NCI-H1048 (cell line): ENCODE data around the gene THBS2.
"Not testable (repeated sequence)": the region's sequence is repeated elsewhere in the genome, so short reads cannot be mapped to it uniquely, and the experiment has no call there.

Source experiments
- DNase-seq: peaks from one replicate; lab custom pipeline; 2025; lab: John Stamatoyannopoulos, UW

THBS2 gene

DNA sequence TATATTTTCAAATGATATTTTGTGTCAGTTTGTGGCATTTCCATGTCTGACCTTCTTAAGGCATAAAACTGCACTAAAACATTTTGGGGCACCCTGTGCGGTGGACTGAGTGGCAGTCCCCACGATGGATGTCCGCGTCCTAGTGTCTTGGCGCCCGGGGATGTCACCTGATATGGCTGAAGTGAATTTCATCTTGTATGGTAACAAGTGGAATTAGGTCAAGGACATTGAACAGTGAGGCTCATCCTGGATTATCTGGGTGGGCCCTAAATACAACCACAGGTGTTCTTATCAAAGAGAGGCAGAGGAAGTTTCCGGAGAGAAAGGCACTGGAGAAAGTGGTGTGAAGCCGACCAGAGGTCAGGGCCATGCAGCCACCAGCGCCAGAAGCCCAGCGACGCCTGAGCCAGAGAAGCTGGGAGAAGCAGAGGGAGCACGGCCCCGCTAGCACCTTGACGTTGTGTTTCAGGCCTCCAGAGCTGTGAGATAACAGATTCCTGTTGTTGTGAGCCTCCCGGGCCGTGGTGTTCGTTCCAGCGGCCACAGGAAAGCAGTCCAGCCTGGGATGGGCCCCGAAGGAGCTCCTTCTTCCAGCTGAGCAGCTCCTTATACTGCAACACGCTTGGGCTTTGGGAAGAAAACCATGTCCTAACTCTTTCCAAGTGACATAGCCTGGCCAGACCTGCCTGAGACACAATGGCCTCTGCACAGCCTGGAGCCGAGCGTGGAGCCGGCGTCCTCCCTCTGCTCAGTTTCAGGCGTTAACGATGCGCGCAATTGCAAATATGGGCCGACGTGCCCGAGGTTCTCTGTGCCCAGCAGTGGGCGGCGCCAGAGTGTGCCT lies 22.5 kb downstream of the THBS2 start:
- DNase-seq, result no peak

DNA sequence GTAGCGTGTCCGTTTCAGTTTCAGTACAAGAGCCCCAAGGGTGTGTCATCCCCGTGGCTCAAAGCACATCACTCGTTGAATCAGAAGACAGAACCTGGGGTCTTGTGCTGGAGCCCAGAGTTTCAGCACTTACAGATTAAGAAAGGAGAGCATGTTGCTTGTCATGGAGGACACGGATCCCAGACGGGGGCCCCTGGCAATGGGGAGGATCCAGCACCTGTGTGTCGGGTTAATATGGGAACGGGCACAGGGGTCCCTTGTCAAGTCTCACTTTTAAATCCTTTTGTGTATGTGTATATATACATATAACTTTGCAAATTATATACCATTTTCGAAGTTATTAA lies 23.4 kb downstream of the THBS2 start:
- no peak for DNase-seq

DNA sequence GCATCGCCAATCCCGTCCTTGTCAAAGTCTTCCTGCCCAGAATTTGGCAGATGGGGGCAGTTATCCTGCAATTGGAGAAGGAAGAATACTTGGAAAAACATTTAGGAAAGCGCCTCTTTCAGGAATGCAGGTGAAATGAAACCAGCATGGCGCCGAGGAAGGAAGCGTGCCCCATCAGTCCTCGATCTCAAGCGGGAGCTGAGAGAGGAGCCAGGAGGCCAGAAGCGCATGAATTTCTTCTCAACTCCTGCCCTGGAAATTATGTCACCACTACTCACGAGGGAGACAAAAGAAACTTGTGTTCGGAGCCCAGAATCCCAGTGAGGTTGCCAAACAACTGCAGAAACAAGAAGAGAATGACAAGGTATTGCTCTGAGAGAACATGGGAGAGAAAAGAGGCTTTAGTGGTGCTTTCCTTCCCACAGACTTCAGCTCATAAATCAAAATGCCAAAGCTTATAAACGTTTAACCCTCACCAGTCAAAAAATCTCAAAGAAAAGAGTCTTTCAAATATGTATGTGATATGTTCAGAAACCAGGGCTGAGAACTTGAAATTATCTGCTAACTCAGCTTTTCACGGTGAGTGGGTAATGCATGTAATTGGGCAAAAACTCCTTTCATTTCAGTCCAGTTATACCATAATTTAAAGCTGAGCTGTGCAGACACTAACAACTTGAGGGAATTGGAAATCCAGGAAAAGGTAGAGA lies 23.9 kb downstream of the THBS2 start:
- DNase-seq, result no peak

DNA sequence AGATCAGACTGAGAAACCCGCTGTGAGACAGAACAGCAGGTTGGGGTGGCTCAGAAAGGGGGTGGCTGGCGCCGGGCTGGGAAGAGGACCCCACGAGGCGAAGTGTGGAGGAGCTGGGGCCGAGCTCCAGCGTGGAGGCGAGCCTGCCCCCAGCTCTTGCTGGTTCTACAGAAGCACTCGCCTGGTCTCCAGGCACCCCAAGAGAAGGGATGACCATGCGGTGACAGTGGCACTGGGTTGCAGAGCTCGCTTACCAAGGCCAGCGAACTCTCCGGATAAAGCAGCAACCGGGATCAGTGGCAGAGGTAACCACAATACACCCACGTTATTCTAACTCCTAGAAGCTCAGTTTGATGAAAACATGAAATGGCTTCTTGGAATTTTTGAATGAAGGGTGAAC lies 26.5 kb downstream of the THBS2 start:
- no peak for DNase-seq

DNA sequence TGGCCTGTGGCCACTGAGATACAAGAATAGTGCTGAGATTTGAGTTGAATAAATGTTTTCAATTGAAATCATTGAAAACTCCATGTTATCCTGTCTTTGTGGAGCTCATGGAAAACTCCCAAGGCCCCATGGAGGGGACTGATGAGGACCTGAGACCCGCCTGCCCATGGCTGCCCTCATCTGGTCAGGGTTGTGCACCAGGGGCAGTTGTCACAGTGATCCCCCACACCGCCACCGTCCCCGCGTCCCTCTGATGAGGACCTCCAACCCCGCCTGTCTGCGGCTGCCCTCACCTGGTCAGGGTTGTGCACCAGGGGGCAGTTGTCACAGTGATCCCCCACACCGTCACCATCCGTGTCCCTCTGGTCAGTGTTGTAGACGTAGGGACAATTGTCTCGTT lies 27.8 kb downstream of the THBS2 start:
- DNase-seq, result no peak

DNA sequence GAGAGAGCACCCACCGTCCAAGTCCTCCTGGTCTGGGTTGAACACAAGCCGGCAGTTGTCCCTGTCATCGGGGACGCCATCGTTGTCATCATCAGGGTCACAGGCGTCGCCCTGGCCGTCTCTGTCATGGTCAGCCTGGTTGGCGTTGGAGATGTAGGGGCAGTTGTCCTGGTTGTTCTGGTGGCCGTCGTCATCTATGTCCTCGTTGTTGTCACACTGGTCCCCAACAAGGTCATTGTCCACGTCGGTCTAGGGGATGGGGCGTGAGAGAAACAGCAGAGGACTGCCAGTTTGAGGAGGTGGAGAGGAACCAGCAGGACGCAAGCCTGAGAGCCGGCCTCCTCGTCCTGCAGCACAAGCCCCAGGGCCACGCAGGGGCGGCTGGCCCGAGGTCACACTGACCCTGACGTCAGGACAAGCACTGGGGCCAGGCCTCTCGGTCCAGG lies 28.5 kb downstream of the THBS2 start:
- DNase-seq, result no peak

DNA sequence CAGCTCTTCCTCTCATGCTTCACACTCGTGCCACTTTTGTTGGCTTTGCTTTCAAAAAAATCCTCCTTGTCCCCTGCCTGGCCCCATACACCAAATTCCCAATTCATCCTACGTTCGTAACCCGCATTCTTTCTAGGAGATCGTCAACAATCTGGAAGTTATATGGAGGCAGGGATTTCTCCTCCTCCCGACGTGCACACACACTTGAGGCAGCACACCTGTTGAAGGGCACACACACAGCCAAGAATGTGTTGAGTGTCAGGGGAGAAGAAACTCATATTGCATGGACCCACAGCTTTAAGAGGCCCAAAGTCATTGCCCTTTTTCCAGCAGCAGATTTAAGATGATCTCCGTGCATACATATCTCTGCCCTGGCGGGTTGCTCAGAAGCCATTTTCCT lies 28.9 kb downstream of the THBS2 start:
- no peak for DNase-seq

DNA sequence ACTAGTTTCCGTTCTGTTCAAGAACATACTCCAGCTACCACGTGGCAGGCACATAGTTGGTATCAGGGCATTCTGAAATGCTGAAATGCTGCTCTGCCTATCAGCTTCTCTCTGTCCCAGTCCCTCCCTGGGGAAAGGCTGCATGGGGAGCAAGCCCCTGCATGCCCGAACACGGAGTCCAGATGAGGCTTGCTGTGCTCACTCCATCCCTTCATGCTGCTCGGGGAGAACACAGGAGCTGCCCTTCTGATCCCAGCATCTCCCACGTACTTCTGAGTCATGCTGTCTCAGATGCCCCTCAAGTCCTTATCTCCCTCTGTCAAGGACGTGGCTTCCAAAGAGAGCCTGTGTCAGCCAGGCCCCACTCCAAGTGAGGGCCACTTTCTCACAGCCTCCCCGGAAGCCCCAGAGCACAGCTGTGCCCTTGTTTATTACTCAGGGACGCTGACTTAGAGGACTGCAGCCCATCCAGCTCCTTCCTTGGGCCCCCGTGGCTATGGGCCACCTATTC lies 29.4 kb downstream of the THBS2 start:
- DNase-seq, result no peak

DNA sequence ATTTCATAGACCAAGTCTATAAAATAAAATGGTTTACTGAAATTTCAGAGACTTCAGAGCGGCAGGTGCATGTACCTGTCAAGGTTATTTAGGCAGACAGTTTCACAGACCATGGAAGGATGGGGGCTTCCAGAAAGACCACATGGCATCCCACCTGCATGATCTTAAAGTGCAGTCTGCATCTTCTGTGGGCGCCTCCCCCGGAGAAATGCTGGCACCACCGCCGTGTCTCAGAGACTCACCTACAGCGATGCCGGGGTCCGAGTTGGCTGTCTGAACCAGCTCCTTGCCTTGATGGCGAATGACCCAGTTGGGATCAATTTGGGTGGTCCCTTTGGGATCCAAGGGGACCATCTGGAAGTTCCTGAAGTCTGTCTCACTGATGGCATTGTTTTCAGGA lies 30.6 kb downstream of the THBS2 start:
- DNase-seq, result no peak

DNA sequence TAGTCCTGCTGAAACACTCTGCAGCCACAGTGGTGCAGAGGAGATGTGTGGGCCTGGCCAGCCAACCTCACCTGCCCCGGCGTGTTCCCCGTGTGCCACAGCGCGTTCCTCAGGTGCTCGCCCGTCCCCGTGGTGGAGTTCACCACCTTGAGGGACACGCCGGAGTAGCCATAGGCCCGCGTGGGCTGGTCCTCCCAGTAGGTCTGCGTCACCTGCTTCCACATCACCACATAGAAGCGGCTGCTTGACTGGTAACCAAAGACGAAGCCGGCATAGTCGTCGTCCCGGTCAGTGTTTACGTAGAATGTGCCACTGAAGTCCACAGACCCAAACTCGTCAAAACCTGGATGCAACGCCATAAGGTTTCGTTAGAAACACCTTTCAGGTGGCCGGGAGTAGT lies 31.5 kb downstream of the THBS2 start:
- no peak for DNase-seq

DNA sequence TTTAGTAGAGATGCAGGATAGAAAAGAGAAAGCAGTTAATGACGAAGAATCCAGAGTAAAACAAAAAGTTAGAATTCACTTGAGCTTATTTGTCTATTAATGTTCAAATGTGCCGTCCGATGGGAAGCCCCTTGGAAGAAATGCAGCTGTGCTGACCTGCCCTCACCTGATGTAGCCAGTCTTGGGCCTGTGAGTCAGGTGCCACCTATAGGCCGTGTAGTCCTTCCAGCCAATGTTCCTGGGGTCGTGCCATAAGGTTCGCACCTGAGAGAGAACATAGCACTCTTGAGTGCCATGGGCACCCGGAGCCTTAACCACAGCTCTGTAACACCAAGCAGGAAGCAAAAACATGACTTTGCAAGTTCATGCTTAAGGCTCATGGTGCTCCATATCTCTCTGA lies 32.4 kb downstream of the THBS2 start:
- DNase-seq, result no peak

DNA sequence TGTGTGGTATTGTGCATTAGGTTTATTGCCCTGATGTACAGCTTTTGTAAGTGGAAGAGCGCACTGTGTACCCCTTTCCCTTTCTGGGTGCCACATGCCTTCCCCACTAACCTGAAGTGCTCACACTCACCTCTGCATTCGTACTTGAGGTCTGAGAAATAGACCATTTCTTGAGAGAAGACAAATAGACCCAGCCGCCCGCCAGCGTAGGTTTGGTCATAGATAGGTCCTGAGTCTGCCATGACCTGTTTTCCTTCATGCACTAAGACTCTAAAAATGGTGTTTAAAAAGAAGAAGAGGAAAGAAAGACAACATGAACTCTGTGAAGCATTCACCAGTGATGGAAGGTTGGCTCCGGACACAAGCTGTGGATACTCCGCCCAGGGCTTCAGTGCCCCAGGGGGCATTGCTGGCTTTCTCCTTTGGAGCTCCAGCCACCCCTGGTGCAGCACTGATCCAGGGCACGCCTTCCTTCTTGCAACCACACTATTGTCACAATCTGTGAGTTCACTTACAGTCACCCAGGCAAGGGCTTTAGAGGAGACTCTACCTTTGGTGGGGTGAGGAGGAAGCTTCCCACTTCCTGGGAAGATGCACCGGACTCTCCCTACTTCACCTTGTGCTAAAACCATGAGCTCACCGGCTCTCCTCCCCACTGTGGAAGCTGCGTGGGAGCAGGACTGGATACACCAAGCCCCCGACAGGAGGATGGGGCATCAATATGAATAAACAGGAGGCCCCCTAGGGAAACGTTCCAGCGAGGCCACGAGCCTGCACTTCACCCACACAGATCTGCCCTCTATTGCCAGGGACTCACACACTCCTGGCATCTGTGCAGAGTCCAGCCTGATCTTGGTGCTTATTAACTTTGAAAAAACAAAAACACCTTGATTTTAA lies 33.3 kb downstream of the THBS2 start:
- no peak for DNase-seq

DNA sequence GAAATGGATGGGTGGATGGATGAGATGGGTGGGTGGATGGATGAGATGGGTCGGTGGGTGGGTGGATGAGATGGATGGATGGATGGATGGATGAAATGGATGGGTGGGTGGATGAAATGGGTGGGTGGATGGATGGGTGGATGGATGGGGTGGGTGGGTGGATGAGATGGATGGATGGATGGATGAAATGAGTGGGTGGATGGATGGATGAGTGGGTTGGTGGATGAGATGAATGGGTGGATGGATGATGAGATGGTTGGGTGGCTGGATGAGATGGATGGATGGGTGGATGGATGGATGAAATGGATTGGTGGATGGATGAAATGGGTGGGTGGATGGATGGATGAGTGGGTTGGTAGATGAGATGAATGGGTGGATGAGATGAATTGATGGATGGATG lies 35.7 kb downstream of the THBS2 start:
- DNase-seq, result no peak

DNA sequence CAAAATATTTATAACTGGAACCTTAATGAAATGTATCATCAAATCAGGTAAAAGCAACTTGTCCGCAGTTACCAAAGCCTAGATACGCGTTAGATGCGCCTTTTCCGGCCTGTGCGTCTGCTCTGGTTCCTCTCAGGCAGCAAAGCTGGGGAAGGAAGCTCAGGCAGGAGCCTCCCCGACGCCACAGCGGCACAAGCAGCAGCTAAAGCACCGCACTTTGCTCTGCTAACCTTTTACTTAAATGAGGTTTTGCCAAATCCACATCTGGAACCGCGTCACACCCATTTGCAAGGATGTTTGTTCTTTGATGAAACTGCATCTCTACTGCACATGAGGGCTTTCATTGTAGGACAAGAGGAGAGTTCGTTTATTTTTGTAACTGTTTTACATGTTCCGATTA lies 36.8 kb downstream of the THBS2 start:
- no peak for DNase-seq

DNA sequence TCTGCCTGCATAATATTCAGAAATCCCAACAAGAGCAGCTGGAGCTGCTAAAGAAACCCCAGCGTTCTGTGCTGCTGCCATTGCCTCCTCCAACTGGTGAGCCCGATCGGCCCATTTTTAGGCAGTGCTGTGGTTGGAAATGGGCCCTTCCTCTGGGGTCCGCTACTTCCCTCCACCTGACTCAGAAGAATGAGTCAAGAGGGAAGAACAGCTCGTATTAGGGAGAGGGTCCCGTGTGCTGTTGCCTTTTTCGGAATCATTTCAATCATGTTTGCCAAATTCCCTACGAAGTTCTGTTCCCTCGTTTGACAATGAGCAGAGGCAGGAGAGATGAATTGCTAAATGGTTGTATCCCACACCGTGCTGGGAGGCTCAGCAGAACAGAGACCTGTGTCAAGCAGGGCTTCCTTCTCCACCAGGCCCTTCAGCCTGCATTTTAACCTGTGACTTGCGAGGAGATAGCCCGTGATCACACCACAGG lies 38.4 kb downstream of the THBS2 start:
- DNase-seq, result no peak

DNA sequence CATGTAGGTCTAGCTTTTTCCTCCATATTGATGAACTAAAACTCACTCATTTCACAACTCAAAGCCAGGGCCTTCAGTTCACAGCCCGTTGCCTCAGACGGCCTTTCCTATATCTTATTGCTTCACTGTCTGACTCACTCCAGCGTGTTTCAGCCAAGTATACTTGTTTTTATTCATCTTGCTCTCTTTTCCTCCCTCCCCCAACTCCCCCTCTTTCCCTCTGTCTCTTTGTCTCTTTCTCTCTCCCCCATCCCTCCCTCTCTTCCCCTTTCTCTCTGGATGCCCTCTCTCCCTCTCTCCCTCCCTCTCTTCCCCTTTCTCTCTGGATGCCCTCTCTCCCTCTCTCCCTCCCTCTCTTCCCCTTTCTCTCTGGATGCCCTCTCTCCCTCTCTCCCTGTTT lies 38.9 kb downstream of the THBS2 start:
- DNase-seq, result not testable (repeated sequence)

DNA sequence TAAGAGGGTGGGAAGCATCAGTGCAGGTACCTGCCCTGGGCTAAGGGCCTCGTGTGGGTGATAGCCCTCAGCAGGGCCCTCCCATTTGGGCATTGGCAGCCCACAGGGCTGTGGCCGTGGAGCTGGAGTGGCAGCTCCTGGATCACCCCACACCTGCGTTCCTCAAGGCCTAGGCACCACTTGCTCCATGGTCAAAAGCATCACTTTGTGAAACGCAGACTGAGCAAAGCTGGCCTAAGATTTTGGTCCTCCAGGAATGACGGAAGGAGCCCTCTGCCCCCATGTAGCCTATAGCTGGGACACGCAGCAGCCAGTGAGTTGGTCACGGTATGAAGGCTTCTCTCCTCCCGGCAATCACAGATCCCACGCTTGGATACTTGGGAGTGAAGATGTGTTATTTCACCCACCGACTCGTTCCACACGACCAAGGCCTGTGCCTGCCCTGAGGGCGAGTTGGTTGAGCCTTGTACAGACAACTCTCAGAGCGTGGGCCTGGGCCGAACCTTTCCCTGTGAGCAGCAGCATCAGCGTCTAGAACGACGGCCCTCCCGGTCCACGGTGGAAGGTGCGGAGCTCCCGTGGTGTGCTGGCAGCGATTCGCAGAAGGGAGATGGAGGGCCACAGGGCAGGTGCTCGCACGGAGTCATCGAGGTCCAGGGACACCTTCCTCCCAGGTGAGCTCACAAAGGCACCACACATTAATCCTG lies 39.7 kb downstream of the THBS2 start:
- no peak for DNase-seq

DNA sequence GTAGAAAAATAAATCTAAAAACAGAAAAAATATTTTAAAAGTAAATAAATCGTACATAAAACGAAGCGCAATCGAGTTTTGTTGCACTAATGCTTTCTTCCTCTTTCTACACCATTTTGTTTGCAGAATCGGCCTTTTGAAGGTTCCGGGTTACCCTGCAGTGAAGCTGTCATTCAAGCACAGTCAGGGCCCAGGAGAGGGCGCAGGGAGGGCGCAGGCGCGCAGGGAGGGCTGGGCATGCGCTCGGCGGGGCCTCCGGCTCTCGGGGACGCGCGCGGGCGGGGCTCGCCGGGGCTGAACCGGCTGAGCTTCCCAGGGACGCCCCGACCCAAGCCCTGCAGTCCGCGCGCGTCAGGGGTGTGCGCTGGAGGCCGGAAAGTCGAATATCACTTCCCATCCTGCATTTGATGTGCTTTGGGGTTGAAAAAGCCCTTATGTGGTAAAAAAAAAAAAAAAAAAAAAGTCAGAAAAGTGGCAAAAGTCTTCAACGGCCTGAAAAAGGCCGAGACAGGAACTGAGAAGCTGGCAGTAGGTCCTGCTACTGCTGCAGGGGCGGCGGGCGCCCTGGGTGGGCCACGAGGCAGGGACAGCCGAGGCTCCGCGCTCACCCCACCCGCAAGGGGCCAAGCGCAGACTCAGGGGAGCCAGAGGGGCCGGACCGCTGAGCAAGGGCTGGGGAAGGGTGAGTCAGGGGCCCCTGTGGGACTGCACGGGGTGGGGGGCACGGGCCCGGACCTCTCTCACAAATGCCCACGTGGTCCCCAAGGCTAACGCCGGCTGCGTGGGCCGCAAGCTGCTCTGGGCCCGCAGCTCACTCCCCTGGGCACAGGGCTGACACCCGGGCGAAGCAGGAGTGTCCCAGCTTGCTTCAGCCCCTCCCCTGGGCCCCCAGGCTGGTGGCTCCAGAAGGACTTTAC lies 40.5 kb downstream of the THBS2 start:
- no peak for DNase-seq

DNA sequence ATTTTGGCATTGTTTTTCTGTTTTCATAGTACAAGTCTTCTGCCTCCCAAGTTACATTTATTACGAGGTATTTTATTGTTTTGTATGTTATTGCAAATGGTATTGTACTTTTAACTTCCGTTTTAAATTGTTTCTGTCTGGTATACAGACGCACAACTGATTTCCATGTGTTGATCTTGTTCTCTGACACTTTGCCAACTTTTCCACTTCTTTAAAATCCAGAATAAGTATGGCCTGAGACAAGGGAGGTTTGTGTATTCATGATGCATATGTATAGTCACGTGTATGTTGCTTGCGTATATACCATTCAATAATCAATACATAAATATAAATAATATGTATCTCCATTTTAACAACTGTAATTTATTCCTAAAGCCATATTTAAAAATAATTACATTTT lies 41.2 kb downstream of the THBS2 start:
- no peak for DNase-seq

DNA sequence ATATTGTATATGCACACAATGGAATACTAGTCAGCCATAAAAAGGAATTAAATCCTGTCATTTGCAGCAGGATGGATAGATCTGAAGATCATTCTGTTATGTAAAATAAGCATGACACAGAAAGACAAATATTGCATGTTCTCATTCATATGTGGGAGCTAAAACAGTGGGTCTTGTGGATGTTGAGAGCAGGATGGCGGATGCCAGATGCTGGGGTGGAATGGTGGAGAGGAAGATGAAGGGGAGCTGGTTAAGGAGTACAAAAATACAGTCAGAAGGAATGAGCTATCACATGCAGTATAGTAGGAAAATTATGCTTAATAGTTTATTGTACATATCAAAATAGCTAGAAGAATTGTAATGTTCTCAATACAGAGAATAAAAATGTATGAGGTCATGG lies 41.8 kb downstream of the THBS2 start:
- no peak for DNase-seq

DNA sequence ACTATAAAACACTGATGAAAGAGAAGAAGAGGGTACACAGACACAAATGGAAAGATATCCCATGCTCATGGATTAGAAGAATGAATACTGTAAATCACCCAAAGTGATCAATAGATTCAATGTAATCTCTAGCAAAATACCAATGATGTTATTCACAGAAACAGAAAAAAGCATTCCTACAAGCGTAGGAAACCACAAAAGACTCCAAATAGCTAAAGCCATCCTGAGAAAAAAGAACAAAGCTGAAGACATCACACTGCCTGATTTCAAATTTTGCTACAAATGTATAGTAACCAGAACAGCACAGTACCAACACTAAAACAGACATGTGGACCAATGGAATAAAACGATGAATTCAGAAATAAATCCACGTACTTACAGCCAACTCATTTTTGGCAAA lies 43.0 kb downstream of the THBS2 start:
- DNase-seq, result no peak
